GM18520 (cell line): ENCODE measurements around the gene DDX51.
"Not testable (repeated sequence)": the region's sequence is repeated elsewhere in the genome, so short reads cannot be mapped to it uniquely, and the experiment has no call there.

Experiments used
- ATAC-seq: cut with Tn5 transposase; IDR thresholded peaks from one replicate; pipeline ENCODE4 v1.9.1; 2021; ENCODE audit not compliant: unreplicated experiment

The DDX51 gene

DNA sequence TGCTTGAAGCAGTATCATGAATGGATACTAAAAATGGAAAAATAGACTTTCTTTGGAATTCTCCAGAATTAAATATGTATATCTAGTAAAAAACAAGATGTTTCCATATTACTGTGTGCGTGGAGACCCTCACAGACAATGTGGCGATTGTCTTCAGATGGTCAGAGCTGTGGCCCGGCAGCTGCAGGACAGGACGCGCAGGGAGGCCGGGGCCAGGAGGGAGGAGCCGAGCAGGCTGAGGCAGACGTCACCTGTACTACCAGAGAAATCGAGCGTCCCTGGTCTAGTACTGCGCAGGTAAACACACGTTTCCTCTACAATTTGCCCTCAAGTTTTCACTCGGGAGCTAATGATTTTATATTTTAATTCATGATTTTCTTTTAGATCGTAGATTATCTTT, 22.8 kb downstream of the DDX51 start:
- no peak for ATAC-seq

DNA sequence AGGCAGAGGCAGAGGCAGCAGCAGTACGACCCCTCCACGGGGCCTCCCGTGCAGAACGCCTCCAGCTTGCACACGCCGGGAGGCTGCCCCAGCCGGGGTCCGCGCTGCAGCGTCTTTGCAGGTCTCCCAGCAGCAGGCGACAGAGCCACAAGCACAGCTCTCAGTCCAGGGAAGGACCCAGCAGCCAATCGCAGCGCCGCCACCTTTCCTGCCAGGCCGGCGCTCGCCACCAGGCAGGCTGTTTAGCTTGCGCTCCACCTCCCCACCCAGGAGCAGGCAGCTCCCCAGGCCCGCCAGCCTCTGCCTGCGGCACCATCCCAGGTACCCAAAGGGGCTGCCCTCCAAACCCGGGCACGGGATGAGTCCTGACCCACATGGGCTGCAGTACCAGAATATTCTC, 25.2 kb downstream of the DDX51 start:
- no peak for ATAC-seq

DNA sequence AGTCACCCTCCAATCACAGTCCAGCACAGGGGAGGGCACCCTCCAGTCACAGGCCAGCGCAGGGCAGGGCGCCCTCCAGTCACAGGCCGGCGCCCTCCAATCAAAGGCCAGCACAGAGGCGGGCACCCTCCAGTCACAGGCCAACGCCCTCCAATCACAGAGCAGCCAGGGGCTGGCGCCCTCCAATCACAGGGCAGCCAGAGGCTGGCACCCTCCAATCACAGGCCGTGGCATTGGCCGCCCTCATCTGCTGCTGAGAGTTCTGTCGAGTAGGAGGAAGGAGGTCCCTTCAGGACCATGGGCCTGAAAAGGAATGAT, 26.6 kb downstream of the DDX51 start:
- ATAC-seq, result no peak

DNA sequence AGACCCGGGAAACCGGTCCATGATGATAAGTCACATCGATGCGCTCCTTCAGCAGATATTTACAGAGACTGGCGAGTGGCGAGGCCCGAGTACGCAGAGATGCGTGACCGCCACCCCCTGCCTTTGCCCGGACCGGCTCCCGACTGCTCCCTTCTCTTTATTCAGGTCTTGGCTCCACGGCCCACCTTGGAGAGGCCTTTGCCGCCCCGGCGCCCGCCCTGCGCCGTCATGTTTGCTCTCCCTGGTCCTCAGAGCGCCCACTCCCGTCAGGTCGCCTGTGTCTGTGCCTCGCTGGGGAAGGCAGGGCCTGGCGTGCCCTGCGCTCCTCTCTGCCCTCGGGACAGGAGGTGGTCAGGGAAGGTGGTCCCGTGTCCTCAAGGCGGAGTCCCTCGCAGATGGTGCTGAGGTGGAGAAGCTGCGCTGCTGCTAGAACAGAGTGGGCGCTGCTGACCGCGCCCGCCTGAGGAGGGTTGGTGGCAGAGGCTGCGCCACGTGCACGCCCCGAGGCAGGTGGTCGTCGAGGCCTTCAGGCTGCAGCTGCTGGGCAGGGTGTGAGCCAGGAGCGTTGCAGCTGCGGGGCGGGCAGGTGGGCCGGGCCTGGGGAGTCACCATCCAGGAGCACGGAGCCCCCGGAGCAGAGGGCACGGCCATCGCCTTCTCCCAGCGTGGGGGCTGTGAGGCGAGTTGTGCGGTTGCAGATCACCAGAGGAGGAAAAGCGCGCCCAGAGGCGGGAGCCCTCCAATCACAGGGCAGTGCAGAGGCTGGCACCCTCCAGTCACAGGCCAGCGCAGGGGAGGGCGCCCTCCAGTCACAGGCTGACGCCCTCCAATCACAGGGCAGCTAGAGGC, 27.2 kb downstream of the DDX51 start:
- ATAC-seq, result no peak

DNA sequence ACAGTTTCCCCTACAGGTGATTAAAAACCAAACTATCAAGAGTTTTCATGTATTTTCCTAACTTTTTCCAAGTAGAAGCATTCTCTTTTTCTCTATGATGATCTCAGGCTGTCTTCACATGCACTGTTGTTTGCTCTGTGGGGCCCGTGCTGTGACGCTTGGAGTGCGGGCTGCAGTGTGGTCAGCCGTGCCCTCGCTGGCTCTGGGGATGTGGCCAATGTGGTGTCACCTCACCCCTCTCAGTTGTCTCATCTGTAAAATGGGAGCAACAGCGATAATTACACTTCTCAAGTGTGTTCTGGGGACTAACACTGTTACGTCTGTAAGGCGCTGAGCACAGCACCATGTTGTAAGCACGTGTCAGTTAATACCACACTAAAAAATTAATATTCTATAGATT, 28.6 kb downstream of the DDX51 start:
- no peak for ATAC-seq

DNA sequence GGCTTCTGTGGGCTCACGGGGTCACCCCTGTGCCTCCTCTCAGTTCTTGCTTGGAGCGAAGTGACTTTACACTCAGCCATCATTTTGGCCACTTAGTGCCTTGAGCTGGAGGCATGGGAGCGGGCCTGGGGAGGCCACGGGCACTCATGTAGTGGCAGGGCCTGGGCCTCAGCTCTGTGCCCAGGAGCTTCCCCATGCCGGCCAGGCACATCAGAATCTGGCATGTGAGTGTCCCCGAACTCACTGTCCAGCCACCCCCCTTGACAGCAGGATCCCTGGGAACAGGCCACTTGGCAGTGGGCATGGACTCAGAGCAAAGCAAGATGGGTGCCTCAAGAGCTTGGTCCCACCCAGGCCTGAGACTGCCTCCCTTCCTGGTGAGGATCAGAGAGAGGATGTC, 29.5 kb downstream of the DDX51 start:
- no peak for ATAC-seq

DNA sequence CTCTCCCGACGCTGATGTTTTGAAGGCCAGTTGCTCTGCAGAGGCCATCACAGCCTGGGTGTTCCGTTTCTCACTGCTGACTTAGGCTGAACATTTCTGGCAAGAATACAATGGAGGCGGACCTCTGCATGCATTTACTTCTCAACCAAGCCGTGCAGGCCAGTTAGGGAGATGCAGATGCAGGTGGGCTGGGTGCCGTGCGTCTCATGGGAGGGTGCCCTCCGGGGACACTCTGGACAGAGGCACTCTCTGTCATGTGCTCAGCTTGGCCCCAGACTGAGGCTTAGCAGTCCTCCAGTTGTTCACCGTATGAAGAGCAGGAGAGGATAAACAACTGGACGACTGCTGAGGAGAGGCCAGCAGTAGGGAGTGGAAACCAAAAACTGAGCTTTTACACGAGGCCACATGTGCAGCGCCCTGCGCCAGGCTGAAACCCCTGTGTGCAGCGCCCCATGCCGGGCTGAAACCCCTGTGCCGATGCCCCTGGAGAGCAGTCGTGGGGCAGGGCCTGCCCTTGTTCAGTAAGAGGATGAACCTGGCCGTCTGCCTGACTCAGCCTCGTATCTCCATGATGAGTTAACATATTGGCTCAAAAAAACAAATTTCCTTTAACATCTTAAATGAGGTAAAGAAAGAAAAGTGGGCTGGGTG, 32.3 kb downstream of the DDX51 start:
- no peak for ATAC-seq

DNA sequence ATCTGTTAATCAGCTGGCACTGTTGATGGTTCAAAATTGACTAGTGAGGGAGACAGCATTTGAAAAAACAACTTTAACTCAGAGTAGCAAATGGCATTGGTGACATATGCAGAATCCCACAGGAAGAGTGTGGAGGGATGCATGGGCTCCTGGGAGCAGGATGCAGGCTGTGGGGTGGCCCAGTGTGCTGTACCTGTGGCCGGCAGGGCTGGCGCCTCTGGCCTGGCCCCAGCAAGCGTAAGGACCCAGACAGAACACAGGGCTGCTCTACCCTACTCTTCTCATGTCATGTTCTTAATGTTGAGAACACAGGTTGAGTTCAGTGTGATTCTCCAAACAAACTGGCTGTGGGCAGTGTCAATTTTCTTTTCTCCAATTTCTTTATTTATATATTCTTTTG, 33.4 kb downstream of the DDX51 start:
- ATAC-seq, result no peak

DNA sequence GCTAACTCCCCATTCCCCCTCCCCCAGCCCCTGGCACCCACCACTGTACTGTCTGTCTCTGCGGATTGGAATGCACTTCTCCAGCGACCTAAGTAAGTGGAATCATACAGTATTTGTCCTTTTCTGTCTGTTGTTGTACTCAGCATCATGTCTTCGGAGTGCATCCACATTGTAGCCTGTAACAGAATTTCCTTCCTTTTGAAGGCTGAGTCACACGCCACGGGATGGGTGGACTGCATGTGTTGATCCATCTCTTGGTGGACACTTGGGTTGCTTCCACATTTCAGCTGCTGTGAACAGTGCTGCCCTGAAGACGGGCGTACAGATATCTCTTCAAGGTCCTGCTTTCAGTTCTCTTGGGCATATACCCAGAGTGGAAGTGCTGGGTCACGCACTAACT, 34.4 kb downstream of the DDX51 start:
- ATAC-seq, result no peak

DNA sequence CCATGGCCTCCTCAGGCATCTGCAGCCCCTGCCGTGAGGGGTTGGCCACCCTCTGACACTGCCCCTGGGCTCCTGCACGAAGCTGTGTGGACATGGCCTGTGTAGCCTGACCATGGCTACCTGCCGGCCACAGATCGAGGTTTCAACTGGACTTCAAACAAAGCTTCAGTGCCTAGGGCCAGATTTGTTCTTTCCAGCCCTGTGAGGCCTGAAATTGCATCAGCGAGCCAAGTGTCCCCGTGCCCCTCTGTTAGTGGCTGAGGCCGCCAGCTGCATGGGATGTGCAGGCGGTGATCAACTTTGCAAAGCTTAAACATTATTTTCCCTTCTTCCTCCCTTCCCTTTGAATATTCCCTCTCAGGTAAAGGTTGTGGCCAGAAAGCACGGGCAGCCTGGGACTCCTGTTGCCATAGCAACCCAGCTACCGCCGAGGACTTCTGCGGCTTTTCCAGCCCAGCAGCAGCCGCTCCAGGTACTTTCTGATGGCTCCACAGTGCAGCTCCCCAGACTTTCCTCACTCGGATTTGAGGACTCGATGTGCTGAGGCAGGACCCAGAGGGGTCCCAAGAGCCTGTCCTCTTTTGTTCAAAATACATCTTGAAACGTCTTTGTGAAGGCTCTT, 35.8 kb downstream of the DDX51 start:
- no peak for ATAC-seq

DNA sequence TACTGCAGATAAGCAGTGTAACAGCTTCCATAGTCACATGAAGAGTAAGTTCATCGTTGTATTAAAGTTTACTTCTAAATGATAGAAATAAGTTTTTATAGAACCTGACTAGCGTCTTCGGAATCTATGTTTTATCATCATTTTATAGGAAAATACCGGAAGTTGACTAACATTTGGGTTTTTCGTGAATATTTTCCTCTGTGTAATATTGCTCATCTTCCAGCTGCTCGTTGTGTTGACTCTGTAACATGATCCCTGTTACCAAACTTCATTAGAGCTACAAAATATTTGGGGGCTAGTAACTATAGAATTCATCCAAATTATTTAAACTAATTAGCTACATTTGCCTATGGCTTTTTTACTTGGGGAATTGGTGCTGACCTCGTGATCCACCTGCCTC, 37.2 kb downstream of the DDX51 start:
- ATAC-seq, result no peak

DNA sequence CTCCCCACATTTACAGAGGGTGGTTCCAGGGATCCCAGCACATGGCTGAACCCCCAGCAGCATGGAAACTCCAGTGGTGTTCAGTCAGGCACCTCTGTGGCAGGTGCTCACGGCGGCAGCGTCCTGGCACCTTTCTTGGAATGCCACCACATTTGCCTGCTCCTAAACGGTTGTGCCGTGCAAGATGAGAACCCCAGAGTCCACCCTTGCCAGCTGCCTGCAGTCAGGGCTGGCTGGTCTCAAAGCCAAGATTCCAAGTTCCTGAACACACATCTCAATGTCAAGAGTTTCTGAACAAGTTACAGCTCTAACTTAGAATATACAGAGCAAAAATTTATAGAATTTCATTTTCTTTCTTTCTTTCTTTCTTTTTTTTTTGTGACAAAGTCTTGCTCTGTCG, 38.7 kb downstream of the DDX51 start:
- ATAC-seq, result no peak

DNA sequence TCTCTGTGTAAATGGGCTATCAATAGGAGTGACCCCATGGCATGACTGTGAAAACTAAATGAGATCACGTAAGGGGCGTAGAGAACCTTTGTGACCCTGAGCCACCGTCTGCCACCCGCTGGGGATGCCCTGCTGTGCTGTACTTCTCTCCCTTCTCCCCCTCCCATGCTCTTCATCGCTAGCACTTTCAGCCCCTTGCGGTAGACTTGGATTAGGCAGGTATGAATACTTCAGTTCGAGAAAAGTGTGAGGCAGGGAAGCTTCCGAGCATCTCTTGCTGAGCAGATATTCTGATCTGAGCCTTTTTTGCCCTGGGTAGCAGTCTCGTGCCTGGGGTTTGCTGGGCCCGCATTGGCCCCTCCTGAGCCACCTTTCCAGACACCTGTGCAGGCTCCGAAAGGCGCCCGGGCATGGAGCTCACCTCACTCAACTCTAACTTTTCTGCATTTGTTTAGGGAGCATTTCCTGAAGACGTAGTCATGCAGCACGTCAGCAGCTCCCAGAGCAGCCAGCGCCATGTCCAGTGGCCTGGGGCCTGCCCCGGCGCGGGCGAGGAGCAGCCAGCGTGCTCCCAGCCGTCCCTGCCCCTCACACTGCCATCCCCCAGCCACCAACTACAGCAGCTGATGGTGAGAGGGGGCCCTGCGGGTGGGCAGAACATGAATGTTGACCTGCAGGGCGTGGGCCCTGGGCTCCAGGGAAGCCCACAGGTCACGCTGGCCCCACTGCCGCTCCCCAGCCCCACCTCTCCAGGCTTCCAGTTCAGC, 40.4 kb downstream of the DDX51 start:
- ATAC-seq, result no peak

DNA sequence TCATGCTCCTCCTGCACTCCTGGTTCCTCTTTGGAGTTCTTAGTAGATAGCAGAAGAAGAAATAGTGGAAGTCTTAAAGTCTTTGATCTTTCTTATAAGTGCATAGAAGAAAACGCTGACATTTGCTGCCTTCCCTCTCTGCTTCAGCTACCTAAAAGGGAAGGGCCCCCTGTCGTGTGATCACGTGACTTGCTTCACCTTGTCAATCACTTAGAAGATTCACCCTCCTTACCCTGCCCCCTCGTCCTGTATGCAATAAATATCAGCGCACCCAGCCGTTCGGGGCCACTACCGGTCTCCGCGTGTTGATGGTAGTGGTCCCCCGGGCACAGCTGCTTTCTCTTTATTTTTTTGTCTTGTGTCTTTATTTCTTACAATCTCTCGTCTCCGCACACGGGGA, 41.0 kb downstream of the DDX51 start:
- ATAC-seq, result not testable (repeated sequence)

DNA sequence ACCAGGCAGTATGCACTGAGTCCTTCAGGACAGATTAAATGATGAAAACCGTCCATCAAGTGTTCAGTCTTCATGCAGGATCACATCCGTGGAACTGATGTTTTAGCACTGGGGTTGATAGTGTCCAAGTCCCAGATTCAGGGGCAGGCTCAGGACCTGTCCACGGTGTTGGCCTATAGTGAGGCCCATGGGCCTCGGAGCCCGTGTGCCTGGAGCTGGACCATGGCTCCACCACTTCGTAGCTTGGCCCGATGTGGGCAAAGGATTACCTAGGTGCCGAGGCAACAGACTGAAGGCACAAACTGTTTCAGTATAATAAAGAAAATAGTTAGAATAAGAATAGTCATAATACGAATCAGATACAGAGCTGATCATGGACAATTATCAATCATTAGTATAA, 41.8 kb downstream of the DDX51 start:
- ATAC-seq, result no peak

DNA sequence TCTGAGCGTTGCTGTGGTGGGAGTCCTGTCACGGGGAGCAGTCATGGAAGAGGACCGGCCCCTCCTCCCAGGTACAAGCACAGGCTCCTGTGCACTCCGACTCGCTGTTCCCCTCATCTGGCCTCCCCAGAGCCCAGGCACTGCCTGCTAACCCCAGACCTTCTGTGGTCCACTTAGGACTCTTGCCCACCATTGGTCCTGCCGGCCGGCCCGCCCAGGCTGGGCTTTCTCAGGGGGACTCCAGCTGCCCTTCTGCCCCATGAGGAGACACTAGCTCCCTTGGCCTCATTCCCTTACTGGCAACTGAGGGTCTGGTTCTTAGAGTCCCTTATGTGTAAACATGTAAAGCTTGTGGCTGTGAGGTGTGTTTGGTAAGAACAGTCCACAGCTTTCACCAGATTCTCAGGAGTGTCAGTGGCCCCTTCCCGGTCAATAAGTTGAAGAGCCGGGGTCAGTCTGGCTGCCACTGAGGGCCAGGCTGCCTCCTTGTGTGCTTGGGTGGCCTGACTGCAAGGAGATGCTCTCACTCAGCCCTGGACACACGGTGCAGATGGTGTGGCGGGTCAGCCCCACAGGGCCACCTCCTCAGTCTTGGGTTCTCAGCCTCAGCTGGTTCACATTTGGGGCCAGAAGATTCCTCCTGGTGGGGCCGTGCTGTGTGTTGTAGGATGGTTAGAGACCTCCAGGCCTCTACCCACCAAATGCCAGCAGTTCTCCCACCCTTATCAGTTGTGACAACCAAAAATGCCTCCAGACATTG, 43.6 kb downstream of the DDX51 start:
- no peak for ATAC-seq

DNA sequence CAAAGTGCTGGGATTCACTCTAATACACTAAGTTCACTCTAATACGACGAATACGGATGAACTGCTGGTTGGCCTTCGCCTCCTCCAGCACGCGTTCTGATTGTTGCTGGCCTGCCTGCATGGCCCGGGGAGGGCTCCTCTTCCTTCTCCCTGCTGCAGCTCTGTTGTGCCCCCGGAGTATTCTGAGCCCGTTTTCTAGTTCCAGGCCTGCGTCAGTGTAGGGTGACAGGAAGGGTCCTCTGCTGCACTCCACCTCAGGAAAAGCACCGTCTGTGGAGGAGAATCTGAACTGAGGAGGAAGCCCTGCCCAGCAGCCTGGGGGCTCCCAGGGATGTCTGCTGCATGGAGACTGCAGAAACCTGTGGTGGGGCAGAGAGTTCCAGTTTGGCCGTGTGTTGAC, 44.4 kb downstream of the DDX51 start:
- ATAC-seq, result no peak

DNA sequence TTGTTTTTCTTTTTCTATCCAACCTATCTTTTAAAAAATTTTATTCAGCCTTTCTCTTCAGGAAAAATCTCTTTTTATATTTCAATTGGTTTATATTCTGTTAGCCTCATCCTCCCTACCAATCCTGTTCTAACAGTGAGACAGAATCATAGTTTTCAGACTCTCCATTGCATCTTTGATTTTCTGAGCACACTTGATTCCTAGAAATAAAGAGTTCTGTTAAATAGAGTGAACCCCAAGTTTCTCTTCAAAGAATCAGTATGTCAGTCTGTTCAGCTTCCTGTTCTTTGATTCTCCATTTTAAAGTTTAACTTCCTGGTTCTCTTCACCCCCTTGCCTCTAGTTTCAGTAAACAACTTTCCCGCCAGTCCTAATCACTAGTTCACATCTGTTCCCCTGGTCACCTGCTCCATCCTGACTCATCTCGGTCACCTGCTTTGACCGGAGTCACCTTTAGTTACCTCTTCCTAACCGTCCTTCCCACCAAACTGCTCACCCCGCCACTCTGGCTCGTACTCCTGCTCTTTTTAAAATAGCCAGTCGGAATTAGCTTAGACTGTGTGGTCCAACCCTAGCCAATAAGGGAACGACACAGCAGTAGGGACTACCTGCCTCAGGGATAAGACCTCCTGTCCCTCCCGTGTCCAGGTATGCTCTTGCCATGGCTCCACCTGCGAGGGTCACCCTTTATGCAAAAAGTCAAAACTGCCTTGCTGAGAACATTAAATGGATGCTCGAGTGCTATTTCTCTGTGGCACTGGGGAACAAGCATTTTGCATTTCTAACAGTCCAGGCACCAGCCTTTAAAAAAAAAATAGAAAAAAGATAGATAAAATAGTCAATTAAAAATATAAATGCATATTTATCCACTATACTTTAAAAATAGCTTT, 48.4 kb downstream of the DDX51 start:
- ATAC-seq, result no peak

DNA sequence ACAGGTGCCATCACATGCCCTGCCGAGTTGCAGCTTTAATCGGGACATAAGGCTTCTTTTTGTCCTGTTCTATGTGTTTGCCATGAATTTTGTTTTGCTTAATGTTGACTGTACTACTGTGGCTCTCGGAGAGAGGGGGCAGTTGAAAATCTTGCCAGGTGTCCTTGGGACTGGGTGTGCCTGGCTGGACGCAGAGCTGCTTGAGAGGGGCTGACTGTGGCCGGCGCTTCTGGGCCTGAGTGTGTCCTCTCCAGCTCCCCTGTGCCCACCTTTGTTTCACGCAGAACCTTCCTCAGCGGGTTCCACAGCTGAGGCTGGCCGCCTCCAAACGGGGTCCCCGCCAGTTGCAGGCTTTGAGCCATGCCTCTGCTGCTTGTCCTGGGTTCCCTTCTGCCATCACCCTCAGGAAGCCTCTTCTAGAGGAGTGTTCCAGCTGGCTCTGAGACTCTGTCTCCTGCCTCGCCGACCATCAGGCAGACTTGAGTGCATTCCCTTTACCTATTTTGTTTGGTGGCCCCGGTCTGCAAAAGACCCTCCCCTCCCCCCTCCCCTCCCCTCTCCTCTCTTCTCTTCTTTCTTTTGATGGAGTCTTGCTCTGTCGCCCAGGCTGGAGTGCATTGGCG, 49.7 kb downstream of the DDX51 start:
- ATAC-seq, result no peak
